Smooth muscle cell of the brain vasculature (primary cell): ENCODE results near the gene OARD1.
A peak's percentile ranks its signal among the peaks of the same experiment; 100 is the strongest.

ENCODE experiments used
- DNase-seq: peaks from one replicate; pipeline ENCODE4 v3.0.0-alpha.2; 2012; ENCODE audit warnings: low read depth, low spot score

Gene OARD1

GRCh38 chr6:41074692-41075436, 2.7 kb upstream of the OARD1 start:
- DNase-seq = no peak

GRCh38 chr6:41073968-41074691, 2.0 kb upstream of the OARD1 start:
- DNase-seq = no peak

GRCh38 chr6:41073203-41073967, 1.2 kb upstream of the OARD1 start:
- DNase-seq = peak; percentile 41

GRCh38 chr6:41072836-41073202, 663 bp upstream of the OARD1 start, which contains the start of gene NFYA:
NFYA (plus strand) TSS chr6:41072974; CDS start chr6:41079090, 6,116 bp downstream.
- no peak for DNase-seq

- no peak for DNase-seq
Observed at GRCh38 chr6:41071501-41071922, 644 bp downstream of the OARD1 start.

GRCh38 chr6:41066867-41067304, 5.3 kb downstream of the OARD1 start:
- peak; percentile 77 for DNase-seq

- no peak for DNase-seq
Observed at GRCh38 chr6:41065550-41066026, 6.6 kb downstream of the OARD1 start.

- no peak for DNase-seq
Observed at GRCh38 chr6:41064841-41065240, 7.3 kb downstream of the OARD1 start.

GRCh38 chr6:41063884-41064285, 8.3 kb downstream of the OARD1 start:
- DNase-seq = no peak

- DNase-seq = no peak
Observed at GRCh38 chr6:41062056-41062455, 10.1 kb downstream of the OARD1 start.

- no peak for DNase-seq
Observed at GRCh38 chr6:41061196-41061726, 10.9 kb downstream of the OARD1 start.

GRCh38 chr6:41059556-41059955, 12.6 kb downstream of the OARD1 start:
- no peak for DNase-seq

- no peak for DNase-seq
Observed at GRCh38 chr6:41058783-41059181, 13.4 kb downstream of the OARD1 start.

- no peak for DNase-seq
Observed at GRCh38 chr6:41056768-41057490, 15.2 kb downstream of the OARD1 start.

GRCh38 chr6:41055149-41055548, 17.0 kb downstream of the OARD1 start:
- DNase-seq = no peak

- DNase-seq = no peak
Observed at GRCh38 chr6:41054511-41054910, 17.6 kb downstream of the OARD1 start.

- DNase-seq = no peak
Observed at GRCh38 chr6:41053041-41053440, 19.1 kb downstream of the OARD1 start, which contains the start of gene APOBEC2. APOBEC2 (plus strand) TSS chr6:41053202; CDS start chr6:41053348, 146 bp downstream.

- DNase-seq = no peak
Observed at GRCh38 chr6:41051873-41052272, 20.3 kb downstream of the OARD1 start.

GRCh38 chr6:41050536-41050935, 21.6 kb downstream of the OARD1 start:
- DNase-seq = no peak

GRCh38 chr6:41049955-41050354, 22.2 kb downstream of the OARD1 start:
- DNase-seq = no peak

GRCh38 chr6:41049521-41049920, 22.6 kb downstream of the OARD1 start:
- no peak for DNase-seq
